ENCODE data around the gene SPOCD1.

The SPOCD1 gene

GRCh38 chr1:31755850-31756492, 59.9 kb downstream of the SPOCD1 start:
- no peak for DNase-seq (ENCODE audit: low spot score)

GRCh38 chr1:31755197-31755611, 60.6 kb downstream of the SPOCD1 start:
- peak; percentile 77 for DNase-seq (ENCODE audit: low spot score)

GRCh38 chr1:31754397-31754796, 61.4 kb downstream of the SPOCD1 start:
- DNase-seq (ENCODE audit: low spot score) = no peak

GRCh38 chr1:31753707-31754349, 62.0 kb downstream of the SPOCD1 start:
- DNase-seq (ENCODE audit: low spot score) = peak; percentile 67

- no peak for DNase-seq (ENCODE audit: low spot score)
Observed at GRCh38 chr1:31752952-31753475, 62.8 kb downstream of the SPOCD1 start.

GRCh38 chr1:31752258-31752657, 63.6 kb downstream of the SPOCD1 start:
- no peak for DNase-seq (ENCODE audit: low spot score)

GRCh38 chr1:31751822-31752241, 64.0 kb downstream of the SPOCD1 start:
- no peak for DNase-seq (ENCODE audit: low spot score)

- DNase-seq (ENCODE audit: low spot score) = peak; percentile 66
Observed at GRCh38 chr1:31750858-31751510, 64.8 kb downstream of the SPOCD1 start.

- no peak for DNase-seq (ENCODE audit: low spot score)
Observed at GRCh38 chr1:31749785-31750735, 65.8 kb downstream of the SPOCD1 start.

GRCh38 chr1:31748365-31748764, 67.5 kb downstream of the SPOCD1 start:
- DNase-seq (ENCODE audit: low spot score) = no peak

- no peak for DNase-seq (ENCODE audit: low spot score)
Observed at GRCh38 chr1:31747304-31747703, 68.5 kb downstream of the SPOCD1 start.

- no peak for DNase-seq (ENCODE audit: low spot score)
Observed at GRCh38 chr1:31746687-31747086, 69.1 kb downstream of the SPOCD1 start.

GRCh38 chr1:31745946-31746670, 69.7 kb downstream of the SPOCD1 start:
- no peak for DNase-seq (ENCODE audit: low spot score)

- peak; percentile 92 for DNase-seq (ENCODE audit: low spot score)
Observed at GRCh38 chr1:31745096-31745945, 70.5 kb downstream of the SPOCD1 start.

GRCh38 chr1:31744165-31744888, 71.5 kb downstream of the SPOCD1 start:
- DNase-seq (ENCODE audit: low spot score) = no peak

GRCh38 chr1:31742462-31743212, 73.2 kb downstream of the SPOCD1 start:
- DNase-seq (ENCODE audit: low spot score) = no peak

All from AG08396 (cell line).